Liver (tissue), 3 donors: ENCODE measurements around the gene WNK1.

Experiments used
- CTCF ChIP-seq: fragments of 150-350 bp; IDR thresholded peaks from 2 replicates; pipeline ENCODE4 v1.5.1; 2017; ENCODE audit warnings: improper control_type of control experiment, low read depth, low read length; ENCODE audit not compliant: missing input control
- FOXA1 ChIP-seq: IDR thresholded peaks from 2 replicates; pipeline ENCODE4 v1.6.1; 2016; ENCODE audit warnings: antibody characterized with exemption
- SP1 ChIP-seq: IDR thresholded peaks from 2 replicates; pipeline ENCODE4 v1.6.1; 2018; ENCODE audit warnings: antibody characterized with exemption, mild to moderate bottlenecking
- YY1 ChIP-seq: IDR thresholded peaks from 2 replicates; pipeline ENCODE4 v1.6.1; 2016; ENCODE audit warnings: antibody characterized with exemption, mild to moderate bottlenecking
- donor health status: healthy.
- donor health status: healthy.

DNA sequence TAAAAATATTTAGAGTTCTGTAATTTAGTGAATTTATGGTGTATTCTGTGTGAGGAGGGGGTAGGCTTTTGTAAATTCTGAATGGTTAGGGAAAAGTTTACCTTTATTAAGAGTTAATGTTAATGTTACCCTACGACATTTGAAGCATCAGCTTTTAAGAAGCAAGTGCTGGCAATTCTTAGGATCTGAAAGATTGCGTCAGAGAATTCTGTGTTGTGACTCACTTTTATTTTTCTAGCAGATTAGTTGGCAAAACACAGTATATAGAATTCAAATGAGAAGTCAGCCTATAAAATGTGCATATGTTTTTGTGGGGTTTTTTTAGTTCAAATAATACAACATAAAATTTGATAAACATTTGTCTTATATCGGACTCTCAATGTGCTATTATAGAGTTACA, 99.5 kb downstream of the WNK1 start:
- TF ChIP-seq FOXA1, result no peak
- no peak for TF ChIP-seq CTCF
- TF ChIP-seq SP1, result no peak
- no peak for TF ChIP-seq YY1
